ENCODE data around the gene PSMB5. TPM values are rescaled to one million over a fixed set of nuclear protein-coding genes. Genes with fewer than 3 reads are reported as not detected.

Gene PSMB5
- total RNA-seq, 2 experiments from 2014 or later, result 60.4 to 60.7 TPM

GRCh38 chr14:23056956-23057756 is 22.5 kb upstream of the PSMB5 start, which contains the start of gene CDH24:
CDH24 (minus strand) TSS chr14:23057520; CDS start chr14:23055733, 1,787 bp downstream.
- ChIA-PET CTCF (interaction anchor here (0.5 to 5.9 kb wide), 50 partner anchors 9 to 1865 kb away, joined by 3 to 64 read pairs (median 5); partner anchors contain the start of genes ACIN1, AJUBA, C14orf119 and HAUS4), POLR2A (interaction anchor here (0.8 to 1.0 kb wide), 2 partner anchors 12 to 71 kb away, joined by 4 to 6 read pairs; no protein-coding TSS in a partner anchor)
- peaks cover 20% of the 10 kb centered on the region for H3K4me1 Mint-ChIP-seq
- peak within 1 kb of the TSS; percentile 78 for H3K4me3 Mint-ChIP-seq
- H3K27ac Mint-ChIP-seq, result peak within 1 kb of the TSS; percentile 68
- DNase-seq, result peak; percentile 75
- H3K9me3 Mint-ChIP-seq, result no peaks in the 10 kb centered on the region
- H3K36me3 Mint-ChIP-seq (ENCODE audit: low read depth), result peaks cover 25% of the 10 kb centered on the region
- H3K27me3 Mint-ChIP-seq, result peaks cover 8% of the 10 kb centered on the region

- DNase-seq, result peak; percentile 74
- CTCF ChIA-PET, result interaction anchor here (0.6 to 5.9 kb wide), 13 partner anchors 14 to 496 kb away, joined by 3 to 61 read pairs (median 3); no protein-coding TSS in a partner anchor
- Mint-ChIP-seq H3K36me3 (ENCODE audit: low read depth) (peaks cover 20% of the 10 kb centered on the region), H3K9me3 (no peaks in the 10 kb centered on the region), H3K27ac (peak overlapping the region; percentile 28), H3K4me1 (peaks cover 20% of the 10 kb centered on the region), H3K27me3 (peaks cover 8% of the 10 kb centered on the region), H3K4me3 (peak overlapping the region; percentile 67)
- POLR2A ChIA-PET, result no interaction called here
These were observed 21.6 kb upstream of the PSMB5 start for GRCh38 chr14:23056145-23056955.

GRCh38 chr14:23055621-23056144 is 21.0 kb upstream of the PSMB5 start:
- H3K4me3 Mint-ChIP-seq, result peak overlapping the region; percentile 67
- H3K27me3 Mint-ChIP-seq, result peaks cover 8% of the 10 kb centered on the region
- peak overlapping the region; percentile 28 for H3K27ac Mint-ChIP-seq
- ChIA-PET CTCF (interaction anchor here (0.8 to 5.9 kb wide), 9 partner anchors 9 to 495 kb away, joined by 3 to 36 read pairs (median 5); no protein-coding TSS in a partner anchor), POLR2A (no interaction called here)
- peaks cover 20% of the 10 kb centered on the region for H3K4me1 Mint-ChIP-seq
- DNase-seq, result no peak
- H3K9me3 Mint-ChIP-seq, result no peaks in the 10 kb centered on the region
- peaks cover 15% of the 10 kb centered on the region for H3K36me3 Mint-ChIP-seq (ENCODE audit: low read depth)

- no peak overlapping the region for H3K4me3 Mint-ChIP-seq
These were observed 20.4 kb upstream of the PSMB5 start for GRCh38 chr14:23055147-23055550.

GRCh38 chr14:23054000-23054811 is 19.5 kb upstream of the PSMB5 start:
- ChIA-PET CTCF (interaction anchor here (0.8 to 5.9 kb wide), 7 partner anchors 8 to 81 kb away, joined by 3 to 36 read pairs (median 4); no protein-coding TSS in a partner anchor), POLR2A (no interaction called here)
- peaks cover 8% of the 10 kb centered on the region for H3K27me3 Mint-ChIP-seq
- no peak overlapping the region for H3K27ac Mint-ChIP-seq
- peaks cover 18% of the 10 kb centered on the region for H3K4me1 Mint-ChIP-seq
- DNase-seq, result peak; percentile 25
- no peak overlapping the region for H3K4me3 Mint-ChIP-seq
- H3K9me3 Mint-ChIP-seq, result no peaks in the 10 kb centered on the region
- H3K36me3 Mint-ChIP-seq (ENCODE audit: low read depth), result peaks cover 8% of the 10 kb centered on the region

More at GRCh38 chr14:23055147-23055550, 20.4 kb upstream of the PSMB5 start:
- Mint-ChIP-seq H3K27ac (no peak overlapping the region), H3K9me3 (no peaks in the 10 kb centered on the region), H3K27me3 (peaks cover 8% of the 10 kb centered on the region), H3K36me3 (ENCODE audit: low read depth) (peaks cover 13% of the 10 kb centered on the region), H3K4me1 (peaks cover 20% of the 10 kb centered on the region)
- DNase-seq, result no peak
- ChIA-PET POLR2A (no interaction called here), CTCF (interaction anchor here (0.8 to 5.9 kb wide), 9 partner anchors 9 to 495 kb away, joined by 3 to 36 read pairs (median 3); no protein-coding TSS in a partner anchor)

- no peaks in the 10 kb centered on the region for H3K9me3 Mint-ChIP-seq
- DNase-seq, result no peak
- H3K36me3 Mint-ChIP-seq (ENCODE audit: low read depth), result peaks cover 6% of the 10 kb centered on the region
- ChIA-PET CTCF (interaction anchor here (0.6 to 5.9 kb wide), 6 partner anchors 11 to 80 kb away, joined by 3 to 36 read pairs (median 4); no protein-coding TSS in a partner anchor), POLR2A (no interaction called here)
- H3K27me3 Mint-ChIP-seq, result peaks cover 8% of the 10 kb centered on the region
- no peak overlapping the region for H3K27ac Mint-ChIP-seq
- peaks cover 17% of the 10 kb centered on the region for H3K4me1 Mint-ChIP-seq
- no peak overlapping the region for H3K4me3 Mint-ChIP-seq
These were observed 18.7 kb upstream of the PSMB5 start for GRCh38 chr14:23053426-23053825.

- ChIA-PET POLR2A (no interaction called here), CTCF (interaction anchor here (1.4 to 5.9 kb wide), 5 partner anchors 16 to 80 kb away, joined by 3 to 36 read pairs (median 4); no protein-coding TSS in a partner anchor)
- no peak overlapping the region for H3K27ac Mint-ChIP-seq
- H3K9me3 Mint-ChIP-seq, result no peaks in the 10 kb centered on the region
- no peak for DNase-seq
- peaks cover 8% of the 10 kb centered on the region for H3K27me3 Mint-ChIP-seq
- peaks cover 13% of the 10 kb centered on the region for H3K4me1 Mint-ChIP-seq
- no peak overlapping the region for H3K4me3 Mint-ChIP-seq
- no peaks in the 10 kb centered on the region for H3K36me3 Mint-ChIP-seq (ENCODE audit: low read depth)
These were observed 18.0 kb upstream of the PSMB5 start for GRCh38 chr14:23052671-23053070.

- no peak overlapping the region for H3K4me3 Mint-ChIP-seq
- DNase-seq, result no peak
- POLR2A ChIA-PET, result no interaction called here
- CTCF ChIA-PET, result interaction anchor here (1.1 to 5.9 kb wide), 7 partner anchors 17 to 79 kb away, joined by 3 to 36 read pairs (median 4); no protein-coding TSS in a partner anchor
- peaks cover 13% of the 10 kb centered on the region for H3K4me1 Mint-ChIP-seq
- no peak overlapping the region for H3K27ac Mint-ChIP-seq
- no peaks in the 10 kb centered on the region for H3K36me3 Mint-ChIP-seq (ENCODE audit: low read depth)
- no peaks in the 10 kb centered on the region for H3K9me3 Mint-ChIP-seq
- peaks cover 8% of the 10 kb centered on the region for H3K27me3 Mint-ChIP-seq
These were observed 17.5 kb upstream of the PSMB5 start for GRCh38 chr14:23052182-23052623.

- Mint-ChIP-seq H3K4me3 (no peak overlapping the region), H3K27ac (no peak overlapping the region), H3K36me3 (ENCODE audit: low read depth) (no peaks in the 10 kb centered on the region), H3K27me3 (peaks cover 3% of the 10 kb centered on the region), H3K9me3 (no peaks in the 10 kb centered on the region), H3K4me1 (peaks cover 7% of the 10 kb centered on the region)
- POLR2A ChIA-PET, result interaction anchor here (0.6 kb wide), 1 partner anchor 191 kb away, joined by 3 read pairs; no protein-coding TSS in a partner anchor
- CTCF ChIA-PET, result interaction anchor here (0.9 to 5.9 kb wide), 6 partner anchors 15 to 65 kb away, joined by 3 to 36 read pairs (median 4); no protein-coding TSS in a partner anchor
- DNase-seq, result no peak
These were observed 16.7 kb upstream of the PSMB5 start for GRCh38 chr14:23051141-23052057.

GRCh38 chr14:23049011-23049410 is 14.3 kb upstream of the PSMB5 start:
- H3K4me1 Mint-ChIP-seq, result no peaks in the 10 kb centered on the region
- CTCF ChIA-PET, result interaction anchor here (0.6 to 1.9 kb wide), 3 partner anchors 9 to 63 kb away, joined by 3 to 9 read pairs (median 7); partner anchors contain the start of gene CDH24
- no peak for DNase-seq
- no peak overlapping the region for H3K27ac Mint-ChIP-seq
- H3K27me3 Mint-ChIP-seq, result no peaks in the 10 kb centered on the region
- no peaks in the 10 kb centered on the region for H3K36me3 Mint-ChIP-seq (ENCODE audit: low read depth)
- no peaks in the 10 kb centered on the region for H3K9me3 Mint-ChIP-seq
- H3K4me3 Mint-ChIP-seq, result no peak overlapping the region
- POLR2A ChIA-PET, result no interaction called here

All from activated CD4-positive, alpha-beta T cell treated with anti-CD3 and anti-CD28 coated beads, Interleukin-2, amount 10 ng/mL, durations not matched to agents 7 days and 5 days (primary cell).